AG10803 (cell line): ENCODE results near the gene ENTPD6.

Experiments
- DNase-seq: peaks from one replicate; pipeline ENCODE4 v3.0.0; 2010; ENCODE audit warnings: low read depth
- H3K4me3 ChIP-seq: 2 replicates; pipeline ENCODE4 v1.5.1; 2011; ENCODE audit warnings: mild to moderate bottlenecking, low read length, control low read depth
- CTCF ChIP-seq: conservative IDR thresholded peaks from 2 replicates; pipeline ENCODE4 v1.5.1; 2011; ENCODE audit warnings: mild to moderate bottlenecking, low read length, control low read depth, inconsistent platforms

ENTPD6 gene

GRCh38 chr20:25197183-25197869 is 1.8 kb downstream of the ENTPD6 start:
- DNase-seq = no peak
- no peak for TF ChIP-seq CTCF
- peak overlapping the region; percentile 87; the same call in 1 of the 2 replicates for H3K4me3 ChIP-seq

GRCh38 chr20:25197870-25198190 is 2.3 kb downstream of the ENTPD6 start:
- H3K4me3 ChIP-seq = no peak overlapping the region
- no peak for TF ChIP-seq CTCF
- no peak for DNase-seq

- DNase-seq = peak; percentile 29
- no peak overlapping the region for H3K4me3 ChIP-seq
- no peak for TF ChIP-seq CTCF
These were observed 3.3 kb downstream of the ENTPD6 start for GRCh38 chr20:25198663-25199383.

- no peak for TF ChIP-seq CTCF
- no peak overlapping the region for H3K4me3 ChIP-seq
- no peak for DNase-seq
These were observed 4.2 kb downstream of the ENTPD6 start for GRCh38 chr20:25199473-25200260.

- H3K4me3 ChIP-seq = no peak overlapping the region
- DNase-seq = no peak
- TF ChIP-seq CTCF = no peak
These were observed 7.6 kb downstream of the ENTPD6 start for GRCh38 chr20:25203089-25203488.

- H3K4me3 ChIP-seq = no peak overlapping the region
- no peak for DNase-seq
- TF ChIP-seq CTCF = no peak
These were observed 8.4 kb downstream of the ENTPD6 start for GRCh38 chr20:25203871-25204320.
